Uterus (tissue), 2 donors: ENCODE results near the gene BET1.

ENCODE experiments used
- CTCF ChIP-seq, 4 experiments: fragments of 200-600 bp in 2 of 4; fragments of 450-650 bp in 2 of 4; sonication (generic) in 2 of 4; IDR thresholded peaks; one replicate each; pipeline ENCODE4 v1.5.1; 2016 to 2019; ENCODE audit warnings: antibody characterized with exemption in 4 of 4, mild to moderate bottlenecking in 2 of 4, moderate library complexity in 1 of 4
- POLR2A ChIP-seq, 2 donors: fragments of 450-650 bp; IDR thresholded peaks; one replicate each; pipeline ENCODE4 v1.6.1; 2016; ENCODE audit warnings: antibody characterized with exemption in 2 of 2, mild to moderate bottlenecking in 1 of 2, moderate library complexity in 1 of 2

GRCh38 chr7:93973134-93973533, 31.0 kb downstream of the BET1 start:
- TF ChIP-seq POLR2A (IDR thresholded peaks at IDR 0.05) (no peak), CTCF (IDR thresholded peaks at IDR 0.05) (no peak)
